NCI-H2029 treated with DMSO at 0.1 percent for 48 hours (cell line): ENCODE data around the gene USH2A.

ENCODE experiments used
- DNase-seq: peaks from one replicate; lab custom pipeline; 2025; lab: John Stamatoyannopoulos, UW

The USH2A gene, protein sequence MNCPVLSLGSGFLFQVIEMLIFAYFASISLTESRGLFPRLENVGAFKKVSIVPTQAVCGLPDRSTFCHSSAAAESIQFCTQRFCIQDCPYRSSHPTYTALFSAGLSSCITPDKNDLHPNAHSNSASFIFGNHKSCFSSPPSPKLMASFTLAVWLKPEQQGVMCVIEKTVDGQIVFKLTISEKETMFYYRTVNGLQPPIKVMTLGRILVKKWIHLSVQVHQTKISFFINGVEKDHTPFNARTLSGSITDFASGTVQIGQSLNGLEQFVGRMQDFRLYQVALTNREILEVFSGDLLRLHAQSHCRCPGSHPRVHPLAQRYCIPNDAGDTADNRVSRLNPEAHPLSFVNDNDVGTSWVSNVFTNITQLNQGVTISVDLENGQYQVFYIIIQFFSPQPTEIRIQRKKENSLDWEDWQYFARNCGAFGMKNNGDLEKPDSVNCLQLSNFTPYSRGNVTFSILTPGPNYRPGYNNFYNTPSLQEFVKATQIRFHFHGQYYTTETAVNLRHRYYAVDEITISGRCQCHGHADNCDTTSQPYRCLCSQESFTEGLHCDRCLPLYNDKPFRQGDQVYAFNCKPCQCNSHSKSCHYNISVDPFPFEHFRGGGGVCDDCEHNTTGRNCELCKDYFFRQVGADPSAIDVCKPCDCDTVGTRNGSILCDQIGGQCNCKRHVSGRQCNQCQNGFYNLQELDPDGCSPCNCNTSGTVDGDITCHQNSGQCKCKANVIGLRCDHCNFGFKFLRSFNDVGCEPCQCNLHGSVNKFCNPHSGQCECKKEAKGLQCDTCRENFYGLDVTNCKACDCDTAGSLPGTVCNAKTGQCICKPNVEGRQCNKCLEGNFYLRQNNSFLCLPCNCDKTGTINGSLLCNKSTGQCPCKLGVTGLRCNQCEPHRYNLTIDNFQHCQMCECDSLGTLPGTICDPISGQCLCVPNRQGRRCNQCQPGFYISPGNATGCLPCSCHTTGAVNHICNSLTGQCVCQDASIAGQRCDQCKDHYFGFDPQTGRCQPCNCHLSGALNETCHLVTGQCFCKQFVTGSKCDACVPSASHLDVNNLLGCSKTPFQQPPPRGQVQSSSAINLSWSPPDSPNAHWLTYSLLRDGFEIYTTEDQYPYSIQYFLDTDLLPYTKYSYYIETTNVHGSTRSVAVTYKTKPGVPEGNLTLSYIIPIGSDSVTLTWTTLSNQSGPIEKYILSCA (N-terminal part only)

DNA sequence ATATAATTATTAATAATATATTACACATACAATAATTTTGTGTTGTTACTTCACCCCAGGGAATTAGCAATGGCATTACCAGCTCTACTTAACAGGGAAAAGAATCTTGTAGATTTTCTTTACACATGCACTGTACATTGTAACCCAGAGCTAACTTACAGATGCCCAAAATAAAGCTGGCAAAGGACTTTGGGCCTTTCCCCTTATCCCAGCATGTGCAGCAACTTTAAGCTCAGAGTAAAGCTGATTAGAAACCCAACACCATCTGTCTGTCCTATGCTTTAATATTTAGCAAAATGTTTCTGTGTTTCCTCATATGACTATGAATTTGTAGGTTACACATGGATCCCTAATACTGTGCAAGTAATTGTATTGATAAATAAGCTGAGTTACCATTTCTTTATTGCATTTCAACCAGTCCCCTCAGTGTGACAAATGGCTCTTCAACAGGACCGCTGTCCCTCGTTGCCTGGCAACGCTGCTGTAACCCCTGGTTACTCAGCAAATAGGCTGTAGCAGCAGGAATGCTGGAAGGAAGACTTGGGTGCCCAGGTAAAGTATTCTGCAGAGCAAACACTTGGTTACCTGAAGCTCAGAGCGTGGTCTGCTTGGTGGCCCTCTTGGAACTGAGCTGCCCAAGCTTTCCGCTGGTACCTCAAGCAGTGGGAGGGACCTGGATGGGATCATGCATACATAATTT, at the start of gene USH2A:
TSS of gene USH2A (minus strand) at position 628 of the 700 bp plus-strand sequence. CDS start 1,112 bp downstream, outside the sequence.
- DNase-seq = peak; percentile 80

GRCh38 chr1:216466162-216466801, 43.0 kb upstream of the USH2A start:
- DNase-seq = no peak

GRCh38 chr1:216464489-216464888, 41.2 kb upstream of the USH2A start:
- no peak for DNase-seq

DNA sequence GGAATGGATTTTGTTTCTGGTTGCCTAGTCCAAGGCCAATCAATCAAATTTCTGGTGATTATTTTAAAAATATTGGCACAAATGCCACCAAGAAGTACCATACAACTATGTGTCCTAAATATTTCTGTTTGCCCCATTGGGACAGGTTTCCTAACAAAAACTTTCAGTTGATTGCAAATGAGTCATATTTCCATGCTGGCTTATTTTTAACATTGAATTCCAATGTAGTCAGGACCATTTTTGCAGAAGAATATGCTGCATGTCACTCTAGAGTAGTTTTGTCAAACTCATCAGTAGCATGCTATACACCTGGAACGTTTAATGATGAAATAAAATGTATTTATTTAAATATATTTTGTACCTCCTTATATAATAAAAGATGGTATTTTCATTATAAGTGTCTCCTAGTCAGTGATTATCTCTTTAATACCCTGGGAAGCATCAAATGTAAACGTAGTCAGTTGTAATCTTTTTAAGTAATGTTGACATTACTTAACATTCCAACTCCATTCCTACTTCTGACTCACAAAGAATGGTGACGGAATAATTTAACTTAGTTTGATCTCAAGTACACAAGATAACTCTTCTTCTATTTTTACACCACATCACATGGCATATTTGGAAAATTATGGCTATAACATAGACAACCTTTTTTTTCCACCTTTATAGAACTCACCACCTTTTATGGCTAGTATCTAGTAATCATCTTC, 39.0 kb upstream of the USH2A start:
- DNase-seq = no peak

GRCh38 chr1:216461466-216461865, 38.2 kb upstream of the USH2A start:
- no peak for DNase-seq

DNA sequence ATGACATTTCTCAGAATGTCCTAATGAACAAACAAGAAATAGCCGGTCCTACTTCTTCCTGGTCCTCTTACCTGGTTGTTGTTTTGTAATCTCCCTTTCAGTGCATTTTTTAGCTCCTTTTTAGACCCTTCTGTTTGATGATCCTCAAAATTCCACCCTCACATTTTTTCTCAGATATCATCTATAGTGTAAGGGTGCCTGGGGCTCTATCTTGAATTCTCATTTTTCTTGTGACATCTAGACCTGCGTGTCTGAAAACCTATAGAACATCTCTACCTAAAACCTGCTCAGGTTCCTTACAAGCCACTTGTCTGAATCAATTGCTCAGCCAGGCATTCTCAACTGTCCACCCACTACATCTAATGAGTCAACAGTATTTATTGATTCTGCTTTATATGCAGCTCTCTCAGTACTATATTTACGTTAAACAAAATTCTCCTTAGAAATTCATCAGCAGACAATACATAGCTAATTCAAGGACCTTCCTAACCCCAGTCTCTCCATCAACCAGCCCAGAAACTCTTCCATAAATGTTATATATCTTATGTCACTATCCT, 36.5 kb upstream of the USH2A start:
- no peak for DNase-seq

- no peak for DNase-seq
Observed at GRCh38 chr1:216458812-216459211, 35.6 kb upstream of the USH2A start.

DNA sequence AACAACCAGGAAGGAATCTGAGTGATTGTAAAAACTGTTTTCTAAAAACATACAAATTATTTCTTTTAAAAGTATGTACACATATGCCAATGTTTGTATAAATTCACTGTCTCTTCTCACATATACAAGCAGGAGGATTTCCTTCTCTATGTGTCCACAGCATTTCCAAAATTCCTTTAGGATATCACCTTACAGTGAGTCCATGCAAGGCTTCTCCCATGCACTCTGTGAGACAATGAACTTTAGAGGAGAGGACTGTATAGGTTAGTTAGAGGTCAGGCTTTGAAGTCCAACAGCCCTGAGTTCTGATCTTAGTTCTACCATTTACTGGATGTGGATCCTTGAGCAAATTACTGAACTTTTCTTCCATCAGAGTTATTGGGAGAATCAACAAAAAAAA, 34.1 kb upstream of the USH2A start:
- no peak for DNase-seq

- no peak for DNase-seq
Observed at GRCh38 chr1:216456682-216457081, 33.4 kb upstream of the USH2A start.

DNA sequence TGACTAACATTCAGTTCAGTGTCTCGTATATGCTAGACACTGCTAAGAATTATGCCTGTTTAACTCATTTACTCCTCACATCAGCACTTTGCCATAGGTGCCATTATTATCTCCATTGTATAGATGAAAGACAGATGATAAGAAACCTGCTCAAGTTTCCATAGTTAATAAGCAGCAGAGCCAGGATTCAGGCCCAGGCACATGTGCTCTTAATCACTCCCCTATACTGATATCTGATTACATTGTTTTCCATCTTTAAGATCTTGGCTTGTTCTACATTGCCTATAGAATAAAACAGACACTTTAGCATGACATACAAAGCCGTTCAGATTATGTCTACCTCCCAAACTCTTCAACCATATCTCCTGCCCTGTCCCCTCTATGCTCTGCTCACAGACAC, 30.5 kb upstream of the USH2A start:
- no peak for DNase-seq

GRCh38 chr1:216450227-216450626, 27.0 kb upstream of the USH2A start:
- no peak for DNase-seq

DNA sequence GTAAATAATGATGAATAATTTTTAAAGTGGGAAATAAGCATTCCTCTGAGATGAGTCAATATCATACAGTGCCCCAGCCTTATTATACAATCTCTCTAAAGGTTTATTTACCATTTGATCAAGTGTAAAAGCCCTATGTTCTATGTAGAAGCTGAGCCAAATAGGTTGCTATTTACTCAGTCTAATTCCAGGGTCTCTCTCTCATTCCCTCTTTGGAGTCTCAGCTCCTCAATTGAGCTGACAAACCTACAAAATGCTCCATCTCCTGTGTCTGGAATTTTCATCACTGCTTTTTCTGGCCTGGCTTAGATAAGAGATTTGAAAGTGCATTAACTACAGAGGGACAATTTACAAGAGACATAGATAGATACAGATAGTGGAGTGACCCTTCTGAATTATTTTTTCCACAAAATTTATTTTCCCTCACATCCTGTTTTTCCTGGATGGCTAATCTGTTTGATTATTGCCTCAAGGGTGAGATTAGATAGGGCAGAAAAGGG, 24.8 kb upstream of the USH2A start:
- peak; percentile 54 for DNase-seq

- DNase-seq = no peak
Observed at GRCh38 chr1:216437603-216438002, 14.4 kb upstream of the USH2A start.

DNA sequence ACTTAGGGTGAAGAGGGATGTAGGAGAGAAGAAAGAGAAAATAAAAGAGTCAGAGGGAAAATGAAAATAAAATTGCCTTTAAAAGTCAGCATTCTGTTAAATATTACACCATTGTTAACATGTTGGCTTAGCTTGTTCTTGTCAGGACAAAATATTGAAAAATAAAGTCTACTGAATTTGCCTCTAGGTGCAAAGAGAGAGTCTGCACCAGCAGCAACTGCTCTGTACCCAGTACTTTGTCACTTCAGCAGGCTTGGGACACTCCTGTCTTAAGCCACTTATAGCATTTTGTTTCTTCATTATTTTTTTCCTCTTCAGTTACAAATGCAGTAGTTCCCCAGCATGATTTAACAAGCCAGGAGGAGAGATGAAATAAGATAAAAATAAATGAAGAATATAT, 11.0 kb upstream of the USH2A start:
- no peak for DNase-seq

- no peak for DNase-seq
Observed at GRCh38 chr1:216433175-216433574, 9.9 kb upstream of the USH2A start.

GRCh38 chr1:216430744-216431143, 7.5 kb upstream of the USH2A start:
- peak; percentile 61 for DNase-seq

DNA sequence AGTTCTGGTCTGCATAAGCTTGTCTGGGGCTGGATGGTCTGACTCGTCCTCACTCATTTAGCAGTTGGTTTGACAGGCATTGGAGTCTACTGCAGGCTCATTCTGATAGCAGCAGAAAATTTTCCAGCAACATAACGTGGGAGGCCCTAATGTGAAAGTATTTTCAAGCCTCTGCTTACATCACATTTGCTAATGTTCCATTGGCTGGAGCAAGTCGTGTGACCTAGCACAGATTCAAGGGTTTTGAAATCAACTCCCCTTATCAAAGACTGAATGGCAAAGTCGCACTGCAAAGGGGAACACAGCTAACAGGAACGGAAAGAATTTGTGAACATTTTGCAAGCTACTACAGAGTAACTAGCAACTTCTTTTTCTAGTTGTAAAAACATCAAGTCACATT, 2.3 kb upstream of the USH2A start:
- no peak for DNase-seq

DNA sequence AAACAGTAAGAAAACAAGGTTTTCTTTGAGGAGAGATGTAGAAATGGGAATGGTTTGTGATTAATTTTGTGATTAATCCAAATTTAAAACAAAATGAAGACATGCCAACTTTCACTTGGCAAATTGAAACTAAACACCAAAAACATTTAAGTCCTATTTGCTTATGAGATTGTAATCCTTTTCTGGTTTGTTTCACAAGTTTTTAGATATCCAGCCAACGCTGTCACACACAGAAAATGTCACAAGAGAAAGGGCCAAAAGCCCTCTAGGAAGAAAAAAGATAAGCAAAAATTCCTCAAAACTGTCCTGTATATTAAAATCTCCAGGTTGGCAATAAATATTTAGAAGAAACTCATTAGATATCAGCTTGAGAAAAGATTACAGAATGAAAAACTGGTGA, 2.5 kb downstream of the USH2A start:
- DNase-seq = no peak

GRCh38 chr1:216420263-216420662, 3.0 kb downstream of the USH2A start:
- no peak for DNase-seq

GRCh38 chr1:216416488-216416887, 6.8 kb downstream of the USH2A start:
- no peak for DNase-seq
